Measurements from ENCODE around the gene SPECC1L. TPM values are rescaled to one million over a fixed set of nuclear protein-coding genes. Genes with fewer than 3 reads are reported as not detected.
A peak's percentile ranks its signal among the peaks of the same experiment; 100 is the strongest.
"Not testable (repeated sequence)": the region's sequence is repeated elsewhere in the genome, so short reads cannot be mapped to it uniquely, and the experiment has no call there.

SPECC1L gene
- total RNA-seq, 1 donor from 2014 or later: 173 TPM

DNA sequence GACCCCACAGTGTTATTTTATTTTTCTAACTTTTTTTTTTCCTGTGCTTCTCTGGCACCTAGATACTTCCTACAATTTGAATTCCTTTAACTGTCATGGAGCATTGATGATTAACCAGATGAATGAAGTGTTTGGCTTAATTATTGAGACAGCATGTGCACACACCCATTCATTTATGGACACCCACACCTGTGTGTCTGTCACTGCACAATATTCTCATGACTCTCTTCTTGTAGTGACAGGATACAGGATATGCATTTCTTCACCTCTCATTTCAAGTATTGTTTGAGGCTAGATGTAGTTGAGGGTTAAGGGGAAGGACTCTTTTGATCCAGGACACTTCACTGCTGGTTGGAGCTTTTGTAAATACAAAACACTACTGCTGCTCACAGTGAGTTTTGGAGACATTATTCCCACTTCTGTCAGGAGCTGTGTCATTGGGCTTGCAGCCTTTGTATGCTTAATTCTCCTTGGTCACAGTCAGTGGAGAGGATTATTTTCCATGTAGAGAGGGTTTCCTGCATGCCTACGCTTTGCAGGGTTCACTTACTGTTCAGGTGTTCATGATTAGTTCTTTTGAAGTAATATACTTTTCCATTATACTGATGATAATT, 33.5 kb downstream of the SPECC1L start:
- TF ChIP-seq, protein P1, sequence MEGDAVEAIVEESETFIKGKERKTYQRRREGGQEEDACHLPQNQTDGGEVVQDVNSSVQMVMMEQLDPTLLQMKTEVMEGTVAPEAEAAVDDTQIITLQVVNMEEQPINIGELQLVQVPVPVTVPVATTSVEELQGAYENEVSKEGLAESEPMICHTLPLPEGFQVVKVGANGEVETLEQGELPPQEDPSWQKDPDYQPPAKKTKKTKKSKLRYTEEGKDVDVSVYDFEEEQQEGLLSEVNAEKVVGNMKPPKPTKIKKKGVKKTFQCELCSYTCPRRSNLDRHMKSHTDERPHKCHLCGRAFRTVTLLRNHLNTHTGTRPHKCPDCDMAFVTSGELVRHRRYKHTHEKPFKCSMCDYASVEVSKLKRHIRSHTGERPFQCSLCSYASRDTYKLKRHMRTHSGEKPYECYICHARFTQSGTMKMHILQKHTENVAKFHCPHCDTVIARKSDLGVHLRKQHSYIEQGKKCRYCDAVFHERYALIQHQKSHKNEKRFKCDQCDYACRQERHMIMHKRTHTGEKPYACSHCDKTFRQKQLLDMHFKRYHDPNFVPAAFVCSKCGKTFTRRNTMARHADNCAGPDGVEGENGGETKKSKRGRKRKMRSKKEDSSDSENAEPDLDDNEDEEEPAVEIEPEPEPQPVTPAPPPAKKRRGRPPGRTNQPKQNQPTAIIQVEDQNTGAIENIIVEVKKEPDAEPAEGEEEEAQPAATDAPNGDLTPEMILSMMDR (IDR thresholded peaks at IDR 0.05; ENCODE audit: partially characterized antibody, unreplicated experiment): no peak
- H3K4me3 Mint-ChIP-seq (ENCODE audit: unreplicated experiment): no peak overlapping the region
- no peak for DNase-seq
- peak overlapping the region; percentile 44 for H3K27ac Mint-ChIP-seq (ENCODE audit: unreplicated experiment)
- peaks cover 2% of the 10 kb centered on the region for H3K27me3 Mint-ChIP-seq (ENCODE audit: unreplicated experiment)
- peaks cover 20% of the 10 kb centered on the region for H3K36me3 Mint-ChIP-seq (ENCODE audit: unreplicated experiment)
- no peaks in the 10 kb centered on the region for H3K9me3 Mint-ChIP-seq (ENCODE audit: unreplicated experiment)
- H3K4me1 Mint-ChIP-seq (ENCODE audit: low read depth, unreplicated experiment): peaks cover 11% of the 10 kb centered on the region

DNA sequence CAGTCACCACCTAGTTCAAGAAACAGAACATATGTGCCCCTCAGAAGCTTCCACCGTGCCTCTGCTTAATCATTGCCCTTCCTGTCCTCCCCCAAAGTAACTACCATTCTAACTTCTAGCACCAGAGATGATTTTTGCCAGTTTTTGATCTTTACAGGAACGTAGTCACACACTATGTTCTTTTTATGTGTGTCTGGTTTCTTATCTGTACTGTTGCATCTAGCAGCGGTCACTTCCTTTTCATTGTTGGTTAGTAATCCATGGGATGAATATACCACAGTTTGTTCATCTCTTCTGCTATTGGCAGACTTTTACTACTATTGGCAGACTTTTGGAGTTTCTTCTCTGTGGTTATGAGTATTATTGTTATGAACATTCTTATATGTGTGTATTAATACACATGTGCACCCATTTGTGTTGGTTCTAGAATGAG, 34.6 kb downstream of the SPECC1L start:
- TF ChIP-seq, protein P1 (IDR thresholded peaks at IDR 0.05; ENCODE audit: partially characterized antibody, unreplicated experiment): no peak

DNA sequence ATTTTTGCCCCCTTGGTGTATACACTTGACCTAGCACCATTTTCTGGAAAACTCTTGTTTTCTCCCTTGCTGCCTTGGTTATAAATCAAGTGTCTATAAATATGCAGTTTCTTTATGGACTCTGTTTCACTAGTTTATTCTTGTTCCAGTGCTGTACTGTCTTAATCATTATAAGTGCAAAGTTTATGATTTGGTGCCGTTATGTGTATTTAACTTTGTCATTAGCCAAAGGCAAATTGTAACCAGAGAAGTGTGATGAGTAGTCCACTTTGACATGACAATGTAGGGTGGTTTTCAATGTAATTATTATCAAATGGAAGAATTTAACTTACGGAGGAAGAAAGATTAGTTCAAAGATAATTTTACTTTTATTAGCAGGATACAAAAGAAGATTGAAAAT, 40.3 kb downstream of the SPECC1L start:
- no peaks in the 10 kb centered on the region for H3K9me3 Mint-ChIP-seq (ENCODE audit: unreplicated experiment)

More for the DNA sequence above, 34.6 kb downstream of the SPECC1L start:
- no peak for DNase-seq
- Mint-ChIP-seq H3K4me3 (ENCODE audit: unreplicated experiment) (no peak overlapping the region), H3K4me1 (ENCODE audit: low read depth, unreplicated experiment) (peaks cover 11% of the 10 kb centered on the region), H3K36me3 (ENCODE audit: unreplicated experiment) (peaks cover 20% of the 10 kb centered on the region), H3K27ac (ENCODE audit: unreplicated experiment) (no peak overlapping the region), H3K27me3 (ENCODE audit: unreplicated experiment) (peaks cover 2% of the 10 kb centered on the region), H3K9me3 (ENCODE audit: unreplicated experiment) (no peaks in the 10 kb centered on the region)

DNA sequence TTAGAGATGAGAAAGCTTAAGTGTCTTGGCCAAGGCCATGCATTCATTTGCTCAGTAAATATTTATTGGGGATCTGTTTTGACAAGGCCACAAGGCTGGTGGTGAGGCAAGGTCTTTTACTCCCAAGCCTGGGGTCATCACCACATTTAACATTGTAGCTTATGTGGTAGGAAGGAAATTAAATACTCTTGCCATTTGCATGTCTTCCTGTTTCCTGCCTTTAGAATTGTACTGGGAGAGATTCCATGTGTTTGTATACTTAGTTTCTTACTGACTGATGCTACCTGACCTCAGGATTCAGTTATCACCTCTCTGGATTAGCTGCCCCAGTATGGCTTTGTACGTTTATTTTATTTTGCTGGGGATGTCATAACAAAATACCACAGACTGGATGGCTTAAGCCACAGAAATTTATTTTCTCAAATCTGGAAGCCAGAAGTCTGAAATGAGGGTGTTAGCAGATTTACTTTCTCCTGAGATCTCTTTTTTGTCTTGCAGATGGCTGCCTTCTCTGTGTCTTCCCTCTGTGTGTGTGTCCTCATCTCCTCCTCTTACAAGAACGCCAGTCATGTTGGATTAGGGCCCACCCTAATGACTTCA, 44.8 kb downstream of the SPECC1L start:
- peaks cover 18% of the 10 kb centered on the region for H3K36me3 Mint-ChIP-seq (ENCODE audit: unreplicated experiment)
- H3K27me3 Mint-ChIP-seq (ENCODE audit: unreplicated experiment): no peaks in the 10 kb centered on the region
- peak overlapping the region; percentile 84 for H3K27ac Mint-ChIP-seq (ENCODE audit: unreplicated experiment)
- H3K4me3 Mint-ChIP-seq (ENCODE audit: unreplicated experiment): no peak overlapping the region
- TF ChIP-seq, protein P1 (IDR thresholded peaks at IDR 0.05; ENCODE audit: partially characterized antibody, unreplicated experiment): no peak
- DNase-seq: no peak
- peaks cover 5% of the 10 kb centered on the region for H3K4me1 Mint-ChIP-seq (ENCODE audit: low read depth, unreplicated experiment)
- H3K9me3 Mint-ChIP-seq (ENCODE audit: unreplicated experiment): peaks cover 3% of the 10 kb centered on the region

More for the DNA sequence above, 40.3 kb downstream of the SPECC1L start:
- H3K4me1 Mint-ChIP-seq (ENCODE audit: low read depth, unreplicated experiment): peaks cover 11% of the 10 kb centered on the region
- DNase-seq: no peak
- no peak overlapping the region for H3K4me3 Mint-ChIP-seq (ENCODE audit: unreplicated experiment)
- H3K27ac Mint-ChIP-seq (ENCODE audit: unreplicated experiment): no peak overlapping the region
- TF ChIP-seq, protein P1 (IDR thresholded peaks at IDR 0.05; ENCODE audit: partially characterized antibody, unreplicated experiment): no peak
- no peaks in the 10 kb centered on the region for H3K27me3 Mint-ChIP-seq (ENCODE audit: unreplicated experiment)
- H3K36me3 Mint-ChIP-seq (ENCODE audit: unreplicated experiment): peaks cover 17% of the 10 kb centered on the region

DNA sequence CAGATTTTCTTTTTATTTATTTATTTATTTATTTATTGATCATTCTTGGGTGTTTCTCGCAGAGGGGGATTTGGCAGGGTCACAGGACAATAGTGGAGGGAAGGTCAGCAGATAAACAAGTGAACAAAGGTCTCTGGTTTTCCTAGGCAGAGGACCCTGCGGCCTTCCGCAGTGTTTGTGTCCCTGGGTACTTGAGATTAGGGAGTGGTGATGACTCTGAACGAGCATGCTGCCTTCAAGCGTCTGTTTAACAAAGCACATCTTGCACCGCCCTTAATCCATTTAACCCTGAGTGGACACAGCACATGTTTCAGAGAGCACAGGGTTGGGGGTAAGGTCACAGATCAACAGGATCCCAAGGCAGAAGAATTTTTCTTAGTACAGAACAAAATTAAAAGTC, 45.6 kb downstream of the SPECC1L start:
- not testable (repeated sequence) for H3K27me3 Mint-ChIP-seq (ENCODE audit: unreplicated experiment); DNase-seq; H3K4me1 Mint-ChIP-seq (ENCODE audit: low read depth, unreplicated experiment); H3K9me3 Mint-ChIP-seq (ENCODE audit: unreplicated experiment); H3K4me3 Mint-ChIP-seq (ENCODE audit: unreplicated experiment)
- Mint-ChIP-seq H3K36me3 (ENCODE audit: unreplicated experiment) (peaks cover 18% of the 10 kb centered on the region), H3K27ac (ENCODE audit: unreplicated experiment) (peak overlapping the region; percentile 84)

DNA sequence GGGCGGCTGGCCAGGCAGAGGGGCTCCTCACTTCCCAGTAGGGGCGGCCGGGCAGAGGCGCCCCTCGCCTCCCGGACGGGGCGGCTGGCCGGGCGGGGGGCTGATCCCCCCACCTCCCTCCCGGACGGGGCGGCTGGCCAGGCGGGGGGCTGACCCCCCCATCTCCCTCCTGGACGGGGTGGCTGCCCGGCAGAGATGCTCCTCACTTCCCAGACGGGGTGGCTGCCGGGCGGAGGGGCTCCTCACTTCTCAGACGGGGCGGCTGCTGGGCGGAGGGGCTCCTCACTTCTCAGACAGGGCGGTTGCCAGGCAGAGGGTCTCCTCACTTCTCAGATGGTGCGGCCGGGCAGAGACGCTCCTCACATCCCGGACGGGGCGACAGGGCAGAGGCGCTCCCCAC, 46.9 kb downstream of the SPECC1L start:
- H3K9me3 Mint-ChIP-seq (ENCODE audit: unreplicated experiment); H3K27ac Mint-ChIP-seq (ENCODE audit: unreplicated experiment); DNase-seq; H3K27me3 Mint-ChIP-seq (ENCODE audit: unreplicated experiment); H3K4me1 Mint-ChIP-seq (ENCODE audit: low read depth, unreplicated experiment); H3K4me3 Mint-ChIP-seq (ENCODE audit: unreplicated experiment): not testable (repeated sequence)
- peaks cover 18% of the 10 kb centered on the region for H3K36me3 Mint-ChIP-seq (ENCODE audit: unreplicated experiment)

Data from glutamatergic neuron (in vitro differentiated cells).